Upper lobe of right lung (tissue), 1 donor: ENCODE results near the gene F11R. TPM values are rescaled to one million over a fixed set of nuclear protein-coding genes. Genes with fewer than 3 reads are reported as not detected.
A peak's percentile ranks its signal among the peaks of the same experiment; 100 is the strongest.
"Not testable (repeated sequence)": the region's sequence is repeated elsewhere in the genome, so short reads cannot be mapped to it uniquely, and the experiment has no call there.

Experiments
- ATAC-seq: fragments of 200-7000 bp; cut with Tn5 transposase; one replicate; pipeline ENCODE4 v1.9.1; 2020; ENCODE audit warnings: mild to moderate bottlenecking, moderate library complexity
- DNase-seq: peaks from one replicate; pipeline ENCODE4 v3.0.0-alpha.2; 2020
- H3K27ac ChIP-seq: fragments of 200-600 bp; one replicate; pipeline ENCODE4 v1.8.0; 2022
- H3K27me3 ChIP-seq: fragments of 200-600 bp; one replicate; pipeline ENCODE4 v1.8.0; 2022; ENCODE audit warnings: mild to moderate bottlenecking
- H3K36me3 ChIP-seq: fragments of 200-600 bp; one replicate; pipeline ENCODE4 v1.8.0; 2022
- H3K4me1 ChIP-seq: fragments of 200-600 bp; one replicate; pipeline ENCODE4 v1.8.0; 2022
- H3K4me3 ChIP-seq: fragments of 200-600 bp; one replicate; pipeline ENCODE4 v1.8.0; 2022; ENCODE audit warnings: mild to moderate bottlenecking
- H3K9me3 ChIP-seq: fragments of 200-600 bp; one replicate; pipeline ENCODE4 v1.8.0; 2022
- intact Hi-C: fragments of 100-400 bp; cut with DNase I; formaldehyde crosslinking; loops from one replicate; pipeline ENCODE4 v1.11.0; 2022
- total RNA-seq: library from RNA; stranded (reverse); fragmentation: NEBNext Ultra II Directional; extraction: Animal tissue kit (Norgen Biotek cat#: 25700); gene quantifications from one replicate; pipeline ENCODE4 v1.2.1, GENCODE V29; 2021
- TF ChIP-seq, protein P1 (sequence below): fragments of 200-600 bp; IDR thresholded peaks from one replicate; pipeline ENCODE4 v1.8.0; 2022; ENCODE audit warnings: antibody characterized with exemption
- donor health status: DM: no; HTN: yes; CAD: no; lungs with severe emphysema.

The F11R gene
- total RNA-seq, 1 donor from 2014 or later = 167 TPM

GRCh38 chr1:161000736-161001480 is 20.0 kb downstream of the F11R start:
- Histone ChIP-seq H3K27ac (no peak overlapping the region), H3K36me3 (peaks cover 36% of the 10 kb centered on the region), H3K4me3 (no peak overlapping the region), H3K4me1 (peaks cover 19% of the 10 kb centered on the region), H3K27me3 (no peaks in the 10 kb centered on the region), H3K9me3 (no peaks in the 10 kb centered on the region)
- TF ChIP-seq, protein P1, sequence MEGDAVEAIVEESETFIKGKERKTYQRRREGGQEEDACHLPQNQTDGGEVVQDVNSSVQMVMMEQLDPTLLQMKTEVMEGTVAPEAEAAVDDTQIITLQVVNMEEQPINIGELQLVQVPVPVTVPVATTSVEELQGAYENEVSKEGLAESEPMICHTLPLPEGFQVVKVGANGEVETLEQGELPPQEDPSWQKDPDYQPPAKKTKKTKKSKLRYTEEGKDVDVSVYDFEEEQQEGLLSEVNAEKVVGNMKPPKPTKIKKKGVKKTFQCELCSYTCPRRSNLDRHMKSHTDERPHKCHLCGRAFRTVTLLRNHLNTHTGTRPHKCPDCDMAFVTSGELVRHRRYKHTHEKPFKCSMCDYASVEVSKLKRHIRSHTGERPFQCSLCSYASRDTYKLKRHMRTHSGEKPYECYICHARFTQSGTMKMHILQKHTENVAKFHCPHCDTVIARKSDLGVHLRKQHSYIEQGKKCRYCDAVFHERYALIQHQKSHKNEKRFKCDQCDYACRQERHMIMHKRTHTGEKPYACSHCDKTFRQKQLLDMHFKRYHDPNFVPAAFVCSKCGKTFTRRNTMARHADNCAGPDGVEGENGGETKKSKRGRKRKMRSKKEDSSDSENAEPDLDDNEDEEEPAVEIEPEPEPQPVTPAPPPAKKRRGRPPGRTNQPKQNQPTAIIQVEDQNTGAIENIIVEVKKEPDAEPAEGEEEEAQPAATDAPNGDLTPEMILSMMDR = no peak
- ATAC-seq (peak; percentile 52), DNase-seq (peak; percentile 57)
- intact Hi-C loops = no loop called here

DNA sequence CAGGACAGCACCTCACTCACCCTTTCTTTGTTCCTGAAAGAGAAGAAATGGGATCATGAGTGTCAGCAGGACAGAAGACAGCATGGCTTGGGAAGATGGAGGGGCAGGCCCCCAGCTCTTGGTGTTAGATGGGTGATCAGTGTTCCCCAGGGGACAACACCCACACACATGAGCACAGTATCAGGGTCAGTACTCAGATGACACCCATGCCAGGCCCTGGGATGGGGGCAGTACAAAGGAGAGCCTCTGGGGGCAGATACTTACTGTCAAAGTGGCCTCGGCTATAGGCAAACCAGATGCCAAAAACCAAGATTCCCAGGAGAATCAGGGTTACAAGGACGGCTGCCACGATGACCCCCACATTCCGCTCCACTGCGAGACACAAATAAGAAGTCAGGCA is 21.6 kb downstream of the F11R start:
- Histone ChIP-seq H3K36me3 (peaks cover 36% of the 10 kb centered on the region), H3K9me3 (no peaks in the 10 kb centered on the region), H3K4me3 (no peak overlapping the region), H3K27ac (no peak overlapping the region), H3K27me3 (no peaks in the 10 kb centered on the region), H3K4me1 (peaks cover 16% of the 10 kb centered on the region)
- ATAC-seq (no peak), DNase-seq (peak; percentile 42)
- intact Hi-C loops = no loop called here
- TF ChIP-seq, protein P1 = no peak

DNA sequence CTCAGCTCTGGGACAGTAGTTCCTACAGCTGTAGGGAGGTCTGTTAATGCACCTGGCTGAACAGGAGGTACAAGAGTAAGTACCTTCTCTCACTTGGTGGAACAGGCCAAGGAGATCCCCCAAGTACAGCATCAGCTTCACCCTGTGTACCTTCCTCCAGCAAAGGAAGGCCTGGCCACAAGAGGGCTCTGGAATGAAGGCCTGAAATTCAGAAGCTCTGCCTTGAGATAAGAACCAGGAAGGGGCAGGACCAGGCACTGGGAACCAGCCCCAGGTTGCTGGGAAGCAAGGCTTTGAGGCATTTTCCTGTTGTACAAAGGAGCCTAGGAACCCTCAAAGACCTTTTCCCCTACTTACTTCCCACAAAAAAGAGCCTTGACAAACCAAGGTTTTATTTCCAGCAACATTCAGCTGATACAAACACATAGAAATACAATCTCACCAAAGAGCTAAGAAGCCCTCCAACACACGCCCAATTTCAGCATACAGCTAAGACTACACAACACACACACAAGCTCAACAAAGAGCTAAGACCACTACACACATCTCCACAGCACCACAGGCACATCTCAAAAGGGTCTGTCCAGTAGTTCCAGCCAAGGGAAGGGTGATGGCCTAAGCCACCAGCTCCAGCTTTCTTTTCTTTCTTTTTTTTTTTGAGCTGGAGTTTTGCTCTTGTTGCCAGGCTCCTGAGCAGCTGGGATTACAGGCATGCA is 23.5 kb downstream of the F11R start:
- Histone ChIP-seq H3K27me3 (no peaks in the 10 kb centered on the region), H3K4me3 (no peak overlapping the region), H3K27ac (peak overlapping the region; percentile 65), H3K4me1 (peaks cover 16% of the 10 kb centered on the region), H3K36me3 (peaks cover 36% of the 10 kb centered on the region), H3K9me3 (no peaks in the 10 kb centered on the region)
- TF ChIP-seq, protein P1 = peak; percentile 68
- intact Hi-C loops = no loop called here
- ATAC-seq (peak; percentile 94), DNase-seq (peak; percentile 77)

GRCh38 chr1:160996178-160996577 is 24.8 kb downstream of the F11R start:
- intact Hi-C loops = no loop called here
- no peak overlapping the region for H3K27ac ChIP-seq
- H3K4me3 ChIP-seq = no peak overlapping the region
- H3K4me1 ChIP-seq = peaks cover 11% of the 10 kb centered on the region
- ATAC-seq (no peak), DNase-seq (no peak)
- peaks cover 36% of the 10 kb centered on the region for H3K36me3 ChIP-seq
- TF ChIP-seq, protein P1 = no peak
- no peaks in the 10 kb centered on the region for H3K9me3 ChIP-seq
- no peaks in the 10 kb centered on the region for H3K27me3 ChIP-seq

GRCh38 chr1:160993544-160994193 is 27.3 kb downstream of the F11R start:
- DNase-seq (peak; percentile 28), ATAC-seq (peak; percentile 59)
- Histone ChIP-seq H3K4me1 (peaks cover 10% of the 10 kb centered on the region), H3K9me3 (no peaks in the 10 kb centered on the region), H3K36me3 (peaks cover 11% of the 10 kb centered on the region), H3K27ac (no peak overlapping the region), H3K27me3 (no peaks in the 10 kb centered on the region), H3K4me3 (no peak overlapping the region)
- TF ChIP-seq, protein P1 = peak; percentile 38
- intact Hi-C loops = loop anchor here (5.0 kb wide), 1 partner anchor 104 kb away; the partner anchor contains the start of gene KLHDC9

- not testable (repeated sequence) for H3K36me3 ChIP-seq, H3K9me3 ChIP-seq, ATAC-seq, H3K27me3 ChIP-seq, DNase-seq, H3K4me1 ChIP-seq, H3K4me3 ChIP-seq, H3K27ac ChIP-seq
- intact Hi-C loops = loop anchor here (5.0 kb wide), 1 partner anchor 105 kb away; the partner anchor contains the start of gene KLHDC9
These were observed 28.9 kb downstream of the F11R start for GRCh38 chr1:160992036-160992435.
